SK-N-SH (cell line): ENCODE results near the gene LSS. TPM values are rescaled to one million over a fixed set of nuclear protein-coding genes. Genes with fewer than 3 reads are reported as not detected.

Experiments used
- CTCF ChIA-PET: fragments of 300-600, 350-600 bp; formaldehyde crosslinking; extraction: SDS; loops from one replicate; lab custom pipeline; 2021; lab: Yijun Ruan, JAX
- POLR2A ChIA-PET: fragments of 350-600 bp; sonication (Branson Sonifier 250); formaldehyde crosslinking; extraction: SDS; loops from one replicate; lab custom pipeline; 2020; ENCODE audit warnings: antibody characterized with exemption, inconsistent platforms; lab: Yijun Ruan, JAX
- DNase-seq: peaks from one replicate; pipeline ENCODE4 v3.0.0; 2012
- H2AFZ ChIP-seq: fragments of 200-600 bp; sonication (generic); 2 replicates; pipeline ENCODE4 v1.8.1; 2016; ENCODE audit warnings: antibody characterized with exemption, mild to moderate bottlenecking, low read depth
- H3F3A ChIP-seq: fragments of 200-600 bp; sonication (generic); replicated peaks from 2 replicates; pipeline ENCODE3; 2016; ENCODE audit warnings: antibody characterized with exemption, mild to moderate bottlenecking; ENCODE audit not compliant: insufficient read depth
- H3K27ac ChIP-seq, 2 experiments: fragments of 200-500 bp in 1 of 2; fragments of 200-600 bp in 1 of 2; sonication (Bioruptor generic) in 1 of 2; sonication (generic), shearing (Covaris generic) in 1 of 2; 2 replicates each; pipeline versions ENCODE4 v1.5.1 to v1.6.1; 2014 to 2016; ENCODE audit warnings: low read depth in 2 of 2, inconsistent platforms in 1 of 2, low read length in 1 of 2, mild to moderate bottlenecking in 1 of 2, mixed read lengths in 1 of 2
- H3K27me3 ChIP-seq: fragments of 200-600 bp; sonication (generic), shearing (Covaris generic); 2 replicates; pipeline ENCODE4 v1.6.1; 2016; ENCODE audit warnings: mixed run types; ENCODE audit not compliant: insufficient read depth
- H3K36me3 ChIP-seq, 2 experiments: fragments of 200-500 bp in 1 of 2; fragments of 200-600 bp in 1 of 2; sonication (Bioruptor generic) in 1 of 2; sonication (generic) in 1 of 2; replicated peaks in 1 of 2; 2 replicates each; pipeline versions ENCODE3 to v1.5.1; 2014 to 2016; ENCODE audit warnings: low read length in 1 of 2, mild to moderate bottlenecking in 1 of 2; ENCODE audit not compliant: insufficient read depth in 2 of 2, control insufficient read depth in 1 of 2
- H3K4me1 ChIP-seq, 2 experiments: fragments of 200-500 bp in 1 of 2; fragments of 200-600 bp in 1 of 2; sonication (Bioruptor generic) in 1 of 2; sonication (generic), shearing (Covaris generic) in 1 of 2; 2 replicates each; pipeline versions ENCODE4 v1.5.1 to v1.6.1; 2014 to 2016; ENCODE audit warnings: low read depth in 1 of 2, low read length in 1 of 2, mixed run types in 1 of 2; ENCODE audit not compliant: insufficient read depth in 2 of 2, control insufficient read depth in 1 of 2
- H3K4me2 ChIP-seq: fragments of 200-600 bp; sonication (generic), shearing (Covaris generic); 2 replicates; pipeline ENCODE4 v1.6.1; 2017; ENCODE audit warnings: mixed run types
- H3K4me3 ChIP-seq, 2 experiments: fragments of 200-500 bp in 1 of 2; fragments of 200-600 bp in 1 of 2; sonication (Bioruptor generic) in 1 of 2; sonication (generic), shearing (Covaris generic) in 1 of 2; 2 replicates each; pipeline versions ENCODE4 v1.5.1 to v1.8.1; 2014 to 2016; ENCODE audit warnings: low read depth in 2 of 2, inconsistent platforms in 1 of 2, low read length in 1 of 2, mild to moderate bottlenecking in 1 of 2, mixed read lengths in 1 of 2, moderate library complexity in 1 of 2
- H3K79me2 ChIP-seq: fragments of 200-600 bp; sonication (generic); 2 replicates; pipeline ENCODE4 v1.8.1; 2017; ENCODE audit warnings: mild to moderate bottlenecking; ENCODE audit not compliant: insufficient read depth
- H3K9ac ChIP-seq: fragments of 200-600 bp; sonication (generic); 2 replicates; pipeline ENCODE4 v1.6.1; 2017; ENCODE audit warnings: mixed run types
- H3K9me2 ChIP-seq: fragments of 200-600 bp; sonication (generic); 2 replicates; pipeline ENCODE4 v1.6.1; 2017; ENCODE audit warnings: mixed run types
- H3K9me3 ChIP-seq: fragments of 200-600 bp; sonication (generic); 2 replicates; pipeline ENCODE4 v1.6.1; 2017; ENCODE audit warnings: mixed run types, mild to moderate bottlenecking, moderate library complexity
- H4K20me1 ChIP-seq: fragments of 200-600 bp; sonication (generic); 2 replicates; pipeline ENCODE4 v1.6.1; 2017; ENCODE audit warnings: mild to moderate bottlenecking, mixed run types; ENCODE audit not compliant: insufficient read depth
- CTCF ChIP-seq: fragments of 200-600 bp; sonication (generic); IDR thresholded peaks from 2 replicates; pipeline ENCODE4 v1.6.1; 2017; ENCODE audit warnings: antibody characterized with exemption, mild to moderate bottlenecking, moderate library complexity
- FOXJ3 ChIP-seq: sonication (generic); formaldehyde crosslinking; IDR thresholded peaks from 2 replicates; pipeline ENCODE4 v1.5.1; 2020; ENCODE audit warnings: mild to moderate bottlenecking, missing genetic modification reagents
- FOXM1 ChIP-seq: IDR thresholded peaks from 2 replicates; pipeline ENCODE4 v1.4.0; 2012; ENCODE audit warnings: low read depth, mild to moderate bottlenecking
- MEF2A ChIP-seq: IDR thresholded peaks from 2 replicates; pipeline ENCODE4 v1.4.0; 2012; ENCODE audit warnings: low read depth, borderline replicate concordance
- NFIC ChIP-seq: IDR thresholded peaks from 2 replicates; pipeline ENCODE4 v1.4.0; 2012; ENCODE audit warnings: borderline replicate concordance
- POLR2AphosphoS5 ChIP-seq: IDR thresholded peaks from 2 replicates; pipeline ENCODE4 v1.6.1; 2012; ENCODE audit warnings: low read depth, low read length
- RAD21 ChIP-seq: IDR thresholded peaks from 2 replicates; pipeline ENCODE4 v1.6.1; 2012; ENCODE audit warnings: mild to moderate bottlenecking, low read length
- RFX5 ChIP-seq: IDR thresholded peaks from 2 replicates; pipeline ENCODE4 v1.6.1; 2012; ENCODE audit warnings: mild to moderate bottlenecking, improper control_type of control experiment, low read length
- RXRA ChIP-seq: IDR thresholded peaks from 2 replicates; pipeline ENCODE4 v1.4.0; 2012; ENCODE audit warnings: low read depth, mild to moderate bottlenecking, borderline replicate concordance
- TAF1 ChIP-seq: IDR thresholded peaks from 2 replicates; pipeline ENCODE4 v1.6.1; 2012; ENCODE audit warnings: low read depth, mild to moderate bottlenecking, low read length, moderate library complexity, borderline replicate concordance
- TCF12 ChIP-seq: IDR thresholded peaks from 2 replicates; pipeline ENCODE4 v1.4.0; 2012
- ZBTB33 ChIP-seq: IDR thresholded peaks from 2 replicates; pipeline ENCODE4 v1.4.0; 2012; ENCODE audit warnings: low read depth, borderline replicate concordance
- WGBS: methylation state at CpG from one replicate; pipeline ENCODE4 v1.1.6; 2017; ENCODE audit warnings: low lambda C conversion rate; 5-methylcytosine and 5-hydroxymethylcytosine counted together
- polyA plus RNA-seq, 3 experiments: library from polyadenylated mRNA; depleted of rRNA; stranded (reverse); fragments of >200 nt; gene quantifications; 2 replicates each; pipeline ENCODE4 v1.2.3, GENCODE V29; 2012

The LSS gene
- polyA plus RNA-seq, 1 of the 3 experiments (the other 2 are of a cell fraction) = 38.7 TPM

- Histone ChIP-seq H3K4me1 (peaks cover 0 to 4% of the 10 kb centered on the region in 2 experiments; a peak in 2 of 4 replicates), H3K36me3 (no peaks in the 10 kb centered on the region), H3K4me2 (no peak within 1 kb of the TSS), H2AFZ (no peak within 1 kb of the TSS), H3K27me3 (no peaks in the 10 kb centered on the region), H3K9me2 (no peaks in the 10 kb centered on the region), H3K9ac (no peak within 1 kb of the TSS), H3K4me3 (no peak within 1 kb of the TSS), H3F3A (no peaks in the 10 kb centered on the region), H4K20me1 (no peaks in the 10 kb centered on the region), H3K9me3 (no peaks in the 10 kb centered on the region), H3K27ac (no peak within 1 kb of the TSS), H3K79me2 (no peaks in the 10 kb centered on the region)
- CTCF ChIA-PET = interaction anchor here (1.1 kb wide), 1 partner anchor 17 kb away, joined by 3 read pairs; no protein-coding TSS in a partner anchor
- no peak for TF ChIP-seq FOXM1
- 80% methylated on average over 15 of the region's 34 CpGs for WGBS
- no peak for DNase-seq
- POLR2A ChIA-PET = no interaction called here
These were observed 72.8 kb downstream of the LSS start, which contains the start of gene FTCD for GRCh38 chr21:46155514-46156377. Gene FTCD (minus strand): TSS chr21:46155579. CDS start chr21:46155523, 56 bp downstream.

GRCh38 chr21:46154955-46155513 is 73.5 kb downstream of the LSS start:
- CTCF ChIA-PET = interaction anchor here (1.1 kb wide), 1 partner anchor 16 kb away, joined by 3 read pairs; no protein-coding TSS in a partner anchor

More at GRCh38 chr21:46154955-46155513, 73.5 kb downstream of the LSS start:
- Histone ChIP-seq H3K79me2 (no peaks in the 10 kb centered on the region), H3K9me3 (no peaks in the 10 kb centered on the region), H3K9me2 (no peaks in the 10 kb centered on the region), H3K27me3 (no peaks in the 10 kb centered on the region), H4K20me1 (no peaks in the 10 kb centered on the region), H3K36me3 (no peaks in the 10 kb centered on the region), H3K9ac (no peak overlapping the region), H3K4me2 (no peak overlapping the region), H2AFZ (no peak overlapping the region), H3F3A (no peaks in the 10 kb centered on the region), H3K4me3 (no peak overlapping the region), H3K4me1 (peaks cover 0 to 4% of the 10 kb centered on the region in 2 experiments; a peak in 2 of 4 replicates), H3K27ac (no peak overlapping the region)
- POLR2A ChIA-PET = no interaction called here
- TF ChIP-seq RXRA = no peak
- no peak for TF ChIP-seq MEF2A
- TF ChIP-seq POLR2AphosphoS5 = no peak
- TF ChIP-seq CTCF = no peak
- no peak for TF ChIP-seq FOXJ3 (CRISPR knock-in tag)
- no peak for TF ChIP-seq RFX5
- no peak for TF ChIP-seq ZBTB33
- TF ChIP-seq TAF1 = no peak
- TF ChIP-seq RAD21 = no peak
- TF ChIP-seq TCF12 = no peak
- TF ChIP-seq NFIC = no peak
- TF ChIP-seq FOXM1 = no peak
- DNase-seq = no peak
- 73% methylated on average over 3 of the region's 16 CpGs for WGBS
